NB4 (cell line): Measurements from ENCODE around the gene MSH3.

ENCODE experiments used
- POLR2A ChIP-seq: IDR thresholded peaks from 2 replicates; pipeline ENCODE4 v1.6.1; 2011; ENCODE audit warnings: mild to moderate bottlenecking; ENCODE audit not compliant: insufficient read length; ENCODE audit errors: extremely low read depth
- TF ChIP-seq, protein P1 (sequence below): IDR thresholded peaks from one replicate; pipeline ENCODE4 v1.5.1; 2012; ENCODE audit warnings: low read depth, low read length

DNA sequence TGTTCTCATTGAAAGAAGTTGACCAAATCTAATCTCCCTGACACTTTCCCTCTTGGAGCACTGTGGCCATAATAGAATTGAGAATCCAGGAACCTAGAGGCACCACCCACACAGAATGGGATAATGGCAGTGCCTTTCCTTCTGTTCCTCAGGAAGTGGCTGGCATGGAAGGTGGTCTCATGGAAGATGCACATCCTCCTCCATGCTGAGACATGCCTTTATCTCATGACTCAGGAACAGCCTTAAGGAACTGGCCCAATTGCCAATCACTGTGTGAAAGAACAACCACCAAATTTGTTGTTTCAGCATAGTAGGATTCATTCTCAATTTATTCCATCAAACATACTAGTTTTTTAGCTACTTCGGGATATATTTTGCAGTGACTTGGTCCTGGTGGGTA, 168.2 kb downstream of the MSH3 start:
- TF ChIP-seq, protein P1, sequence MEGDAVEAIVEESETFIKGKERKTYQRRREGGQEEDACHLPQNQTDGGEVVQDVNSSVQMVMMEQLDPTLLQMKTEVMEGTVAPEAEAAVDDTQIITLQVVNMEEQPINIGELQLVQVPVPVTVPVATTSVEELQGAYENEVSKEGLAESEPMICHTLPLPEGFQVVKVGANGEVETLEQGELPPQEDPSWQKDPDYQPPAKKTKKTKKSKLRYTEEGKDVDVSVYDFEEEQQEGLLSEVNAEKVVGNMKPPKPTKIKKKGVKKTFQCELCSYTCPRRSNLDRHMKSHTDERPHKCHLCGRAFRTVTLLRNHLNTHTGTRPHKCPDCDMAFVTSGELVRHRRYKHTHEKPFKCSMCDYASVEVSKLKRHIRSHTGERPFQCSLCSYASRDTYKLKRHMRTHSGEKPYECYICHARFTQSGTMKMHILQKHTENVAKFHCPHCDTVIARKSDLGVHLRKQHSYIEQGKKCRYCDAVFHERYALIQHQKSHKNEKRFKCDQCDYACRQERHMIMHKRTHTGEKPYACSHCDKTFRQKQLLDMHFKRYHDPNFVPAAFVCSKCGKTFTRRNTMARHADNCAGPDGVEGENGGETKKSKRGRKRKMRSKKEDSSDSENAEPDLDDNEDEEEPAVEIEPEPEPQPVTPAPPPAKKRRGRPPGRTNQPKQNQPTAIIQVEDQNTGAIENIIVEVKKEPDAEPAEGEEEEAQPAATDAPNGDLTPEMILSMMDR, result no peak
- TF ChIP-seq POLR2A, result no peak
